ENCODE results near the gene WDPCP.

DNA sequence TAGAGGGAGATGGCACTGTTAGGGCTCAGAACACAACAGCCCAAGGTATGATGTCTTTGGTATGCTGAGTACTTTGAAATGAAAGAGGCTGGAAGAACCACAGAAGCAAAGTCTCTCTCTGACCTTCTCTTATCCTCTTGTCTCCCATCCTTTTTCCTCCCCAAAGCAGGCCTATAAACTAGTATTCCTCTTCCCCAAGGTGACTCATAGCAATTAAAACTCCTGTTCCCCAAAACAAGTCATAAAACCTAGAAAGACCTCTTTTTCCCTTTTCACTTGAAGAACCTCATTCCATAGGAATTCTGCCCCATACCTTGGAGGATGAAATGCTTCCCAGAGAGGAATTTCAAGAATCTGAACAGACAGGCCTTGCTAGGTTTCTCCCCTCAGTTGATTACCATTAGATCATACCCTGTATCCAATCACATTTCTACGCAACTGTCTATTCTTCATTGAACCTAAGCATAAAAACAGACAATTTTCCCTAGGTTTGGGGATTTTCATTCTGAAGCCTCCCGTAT, 26.2 kb upstream of the WDPCP start:
- TF ChIP-seq CTCF (IDR thresholded peaks at IDR 0.05; ENCODE audit: low read depth, low read length, missing input control) (no peak), HNF4G (IDR thresholded peaks at IDR 0.05) (no peak), GABPA (IDR thresholded peaks at IDR 0.05 in 1 of 2, conservative IDR thresholded peaks at IDR 0.05 in 1 of 2) (no peak)
- TF ChIP-seq, protein P1, sequence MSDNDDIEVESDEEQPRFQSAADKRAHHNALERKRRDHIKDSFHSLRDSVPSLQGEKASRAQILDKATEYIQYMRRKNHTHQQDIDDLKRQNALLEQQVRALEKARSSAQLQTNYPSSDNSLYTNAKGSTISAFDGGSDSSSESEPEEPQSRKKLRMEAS (IDR thresholded peaks at IDR 0.05), result no peak
- TF ChIP-seq, protein P2, sequence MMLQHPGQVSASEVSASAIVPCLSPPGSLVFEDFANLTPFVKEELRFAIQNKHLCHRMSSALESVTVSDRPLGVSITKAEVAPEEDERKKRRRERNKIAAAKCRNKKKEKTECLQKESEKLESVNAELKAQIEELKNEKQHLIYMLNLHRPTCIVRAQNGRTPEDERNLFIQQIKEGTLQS (IDR thresholded peaks at IDR 0.05), result no peak
- TF ChIP-seq, protein P3, sequence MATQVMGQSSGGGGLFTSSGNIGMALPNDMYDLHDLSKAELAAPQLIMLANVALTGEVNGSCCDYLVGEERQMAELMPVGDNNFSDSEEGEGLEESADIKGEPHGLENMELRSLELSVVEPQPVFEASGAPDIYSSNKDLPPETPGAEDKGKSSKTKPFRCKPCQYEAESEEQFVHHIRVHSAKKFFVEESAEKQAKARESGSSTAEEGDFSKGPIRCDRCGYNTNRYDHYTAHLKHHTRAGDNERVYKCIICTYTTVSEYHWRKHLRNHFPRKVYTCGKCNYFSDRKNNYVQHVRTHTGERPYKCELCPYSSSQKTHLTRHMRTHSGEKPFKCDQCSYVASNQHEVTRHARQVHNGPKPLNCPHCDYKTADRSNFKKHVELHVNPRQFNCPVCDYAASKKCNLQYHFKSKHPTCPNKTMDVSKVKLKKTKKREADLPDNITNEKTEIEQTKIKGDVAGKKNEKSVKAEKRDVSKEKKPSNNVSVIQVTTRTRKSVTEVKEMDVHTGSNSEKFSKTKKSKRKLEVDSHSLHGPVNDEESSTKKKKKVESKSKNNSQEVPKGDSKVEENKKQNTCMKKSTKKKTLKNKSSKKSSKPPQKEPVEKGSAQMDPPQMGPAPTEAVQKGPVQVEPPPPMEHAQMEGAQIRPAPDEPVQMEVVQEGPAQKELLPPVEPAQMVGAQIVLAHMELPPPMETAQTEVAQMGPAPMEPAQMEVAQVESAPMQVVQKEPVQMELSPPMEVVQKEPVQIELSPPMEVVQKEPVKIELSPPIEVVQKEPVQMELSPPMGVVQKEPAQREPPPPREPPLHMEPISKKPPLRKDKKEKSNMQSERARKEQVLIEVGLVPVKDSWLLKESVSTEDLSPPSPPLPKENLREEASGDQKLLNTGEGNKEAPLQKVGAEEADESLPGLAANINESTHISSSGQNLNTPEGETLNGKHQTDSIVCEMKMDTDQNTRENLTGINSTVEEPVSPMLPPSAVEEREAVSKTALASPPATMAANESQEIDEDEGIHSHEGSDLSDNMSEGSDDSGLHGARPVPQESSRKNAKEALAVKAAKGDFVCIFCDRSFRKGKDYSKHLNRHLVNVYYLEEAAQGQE (IDR thresholded peaks at IDR 0.05), result no peak
